OCI-LY1 (cell line): Measurements from ENCODE around the gene STRN4.

ENCODE experiments used
- EZH2 ChIP-seq: fragments of 200-600 bp; sonication (generic), shearing (Covaris generic); IDR thresholded peaks from 2 replicates; pipeline ENCODE4 v1.8.0; 2017; ENCODE audit warnings: borderline replicate concordance, mixed run types, mild to moderate bottlenecking, antibody characterized with exemption, low read length, moderate library complexity, mixed read lengths
- TF ChIP-seq, protein P1 (sequence below): fragments of 200-600 bp; sonication (generic), shearing (Covaris generic); IDR thresholded peaks from 2 replicates; pipeline ENCODE4 v1.5.1; 2017; ENCODE audit warnings: mild to moderate bottlenecking, antibody characterized with exemption, low read length, moderate library complexity, mixed read lengths

DNA sequence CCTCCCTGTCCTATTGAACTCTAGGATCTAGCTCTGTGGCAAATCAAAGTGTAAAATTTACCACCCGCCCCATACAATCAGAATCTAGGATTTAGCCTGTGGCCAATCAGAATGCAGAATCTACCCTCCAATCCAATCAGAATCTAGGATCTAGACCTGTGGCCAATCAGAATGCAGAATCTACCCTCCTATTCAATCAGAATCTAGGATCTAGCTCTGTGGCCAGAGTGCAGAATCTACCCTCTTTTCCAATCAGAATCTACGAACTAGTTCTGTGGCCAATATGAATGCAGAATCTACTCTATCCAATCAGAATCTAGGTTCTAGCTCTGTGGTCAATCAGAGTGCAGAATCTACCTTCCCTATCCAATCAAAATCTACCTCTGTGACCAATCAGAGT lies 55.1 kb downstream of the STRN4 start:
- TF ChIP-seq, protein P1, sequence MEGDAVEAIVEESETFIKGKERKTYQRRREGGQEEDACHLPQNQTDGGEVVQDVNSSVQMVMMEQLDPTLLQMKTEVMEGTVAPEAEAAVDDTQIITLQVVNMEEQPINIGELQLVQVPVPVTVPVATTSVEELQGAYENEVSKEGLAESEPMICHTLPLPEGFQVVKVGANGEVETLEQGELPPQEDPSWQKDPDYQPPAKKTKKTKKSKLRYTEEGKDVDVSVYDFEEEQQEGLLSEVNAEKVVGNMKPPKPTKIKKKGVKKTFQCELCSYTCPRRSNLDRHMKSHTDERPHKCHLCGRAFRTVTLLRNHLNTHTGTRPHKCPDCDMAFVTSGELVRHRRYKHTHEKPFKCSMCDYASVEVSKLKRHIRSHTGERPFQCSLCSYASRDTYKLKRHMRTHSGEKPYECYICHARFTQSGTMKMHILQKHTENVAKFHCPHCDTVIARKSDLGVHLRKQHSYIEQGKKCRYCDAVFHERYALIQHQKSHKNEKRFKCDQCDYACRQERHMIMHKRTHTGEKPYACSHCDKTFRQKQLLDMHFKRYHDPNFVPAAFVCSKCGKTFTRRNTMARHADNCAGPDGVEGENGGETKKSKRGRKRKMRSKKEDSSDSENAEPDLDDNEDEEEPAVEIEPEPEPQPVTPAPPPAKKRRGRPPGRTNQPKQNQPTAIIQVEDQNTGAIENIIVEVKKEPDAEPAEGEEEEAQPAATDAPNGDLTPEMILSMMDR = no peak
- TF ChIP-seq EZH2 = no peak
